ENCODE data around the gene SPDL1.

DNA sequence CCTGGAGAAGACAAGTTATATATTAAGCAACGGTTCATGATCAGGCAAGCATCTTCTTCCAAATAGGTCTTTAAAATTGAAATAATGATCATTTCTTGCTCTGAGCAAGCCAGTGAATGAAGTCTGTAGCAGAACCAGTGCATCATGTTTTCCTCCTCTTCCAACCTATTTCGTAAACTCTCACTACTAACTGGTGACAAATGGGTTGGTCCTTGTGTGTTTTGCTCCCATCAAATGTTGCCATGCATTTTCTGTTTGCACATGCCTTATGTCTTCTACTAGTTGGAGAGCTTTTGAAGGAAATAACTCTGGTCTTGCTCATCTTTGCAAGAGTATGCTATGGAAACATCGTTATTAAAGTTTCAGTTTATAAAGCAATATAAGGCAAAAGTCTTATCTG is 37.2 kb upstream of the SPDL1 start:
- TF ChIP-seq POLR2A (IDR thresholded peaks at IDR 0.05; ENCODE audit: low read depth, low read length) (no peak), POLR2AphosphoS5 (IDR thresholded peaks at IDR 0.05; ENCODE audit: low read depth, low read length) (no peak)
